ENCODE results near the gene IPO4.

DNA sequence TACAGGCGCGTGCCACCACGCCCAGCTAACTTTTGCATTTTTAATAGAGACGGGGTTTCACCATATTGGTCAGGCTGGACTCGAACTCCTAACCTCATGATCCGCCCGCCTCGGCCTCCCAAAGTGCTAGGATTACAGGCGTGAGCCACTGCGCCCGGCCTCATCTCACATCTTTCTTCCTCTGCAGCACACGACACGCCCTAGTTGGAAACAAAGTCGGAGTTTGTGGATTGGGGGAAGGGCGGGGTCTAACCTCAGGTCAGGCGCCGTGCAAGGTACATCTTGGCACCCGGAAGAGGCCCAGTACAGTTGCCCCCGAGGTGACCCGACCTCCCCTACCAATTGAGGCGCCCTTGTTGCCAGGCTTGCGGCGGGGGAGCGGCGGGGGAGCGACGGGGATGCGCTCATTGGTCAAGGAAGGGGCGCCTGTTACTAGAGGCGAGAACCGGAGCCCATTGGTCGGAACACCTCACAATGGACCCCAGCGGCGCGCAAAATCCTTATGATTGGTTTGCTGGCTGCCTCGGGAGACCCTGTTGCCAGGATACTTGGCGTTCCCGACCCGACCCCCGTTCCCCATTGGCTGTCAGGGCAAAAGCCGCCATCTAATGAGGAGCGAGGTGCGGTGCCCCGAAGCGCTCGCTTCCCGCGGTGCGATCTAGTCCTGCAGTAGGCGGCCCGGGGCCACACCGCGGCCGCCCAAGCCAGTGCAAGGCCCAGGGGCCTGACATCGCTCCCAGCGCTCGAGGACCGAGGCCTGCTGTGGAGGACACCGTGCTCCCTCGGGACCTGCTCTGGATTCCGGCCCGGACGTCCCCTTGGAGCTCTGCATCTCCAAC, 17.0 kb downstream of the IPO4 start, which contains the start of gene REC8:
- TF ChIP-seq, protein P1, sequence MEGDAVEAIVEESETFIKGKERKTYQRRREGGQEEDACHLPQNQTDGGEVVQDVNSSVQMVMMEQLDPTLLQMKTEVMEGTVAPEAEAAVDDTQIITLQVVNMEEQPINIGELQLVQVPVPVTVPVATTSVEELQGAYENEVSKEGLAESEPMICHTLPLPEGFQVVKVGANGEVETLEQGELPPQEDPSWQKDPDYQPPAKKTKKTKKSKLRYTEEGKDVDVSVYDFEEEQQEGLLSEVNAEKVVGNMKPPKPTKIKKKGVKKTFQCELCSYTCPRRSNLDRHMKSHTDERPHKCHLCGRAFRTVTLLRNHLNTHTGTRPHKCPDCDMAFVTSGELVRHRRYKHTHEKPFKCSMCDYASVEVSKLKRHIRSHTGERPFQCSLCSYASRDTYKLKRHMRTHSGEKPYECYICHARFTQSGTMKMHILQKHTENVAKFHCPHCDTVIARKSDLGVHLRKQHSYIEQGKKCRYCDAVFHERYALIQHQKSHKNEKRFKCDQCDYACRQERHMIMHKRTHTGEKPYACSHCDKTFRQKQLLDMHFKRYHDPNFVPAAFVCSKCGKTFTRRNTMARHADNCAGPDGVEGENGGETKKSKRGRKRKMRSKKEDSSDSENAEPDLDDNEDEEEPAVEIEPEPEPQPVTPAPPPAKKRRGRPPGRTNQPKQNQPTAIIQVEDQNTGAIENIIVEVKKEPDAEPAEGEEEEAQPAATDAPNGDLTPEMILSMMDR (conservative IDR thresholded peaks at IDR 0.05; ENCODE audit: low read depth in 2 of 2), result no peak
- TF ChIP-seq, protein P2, sequence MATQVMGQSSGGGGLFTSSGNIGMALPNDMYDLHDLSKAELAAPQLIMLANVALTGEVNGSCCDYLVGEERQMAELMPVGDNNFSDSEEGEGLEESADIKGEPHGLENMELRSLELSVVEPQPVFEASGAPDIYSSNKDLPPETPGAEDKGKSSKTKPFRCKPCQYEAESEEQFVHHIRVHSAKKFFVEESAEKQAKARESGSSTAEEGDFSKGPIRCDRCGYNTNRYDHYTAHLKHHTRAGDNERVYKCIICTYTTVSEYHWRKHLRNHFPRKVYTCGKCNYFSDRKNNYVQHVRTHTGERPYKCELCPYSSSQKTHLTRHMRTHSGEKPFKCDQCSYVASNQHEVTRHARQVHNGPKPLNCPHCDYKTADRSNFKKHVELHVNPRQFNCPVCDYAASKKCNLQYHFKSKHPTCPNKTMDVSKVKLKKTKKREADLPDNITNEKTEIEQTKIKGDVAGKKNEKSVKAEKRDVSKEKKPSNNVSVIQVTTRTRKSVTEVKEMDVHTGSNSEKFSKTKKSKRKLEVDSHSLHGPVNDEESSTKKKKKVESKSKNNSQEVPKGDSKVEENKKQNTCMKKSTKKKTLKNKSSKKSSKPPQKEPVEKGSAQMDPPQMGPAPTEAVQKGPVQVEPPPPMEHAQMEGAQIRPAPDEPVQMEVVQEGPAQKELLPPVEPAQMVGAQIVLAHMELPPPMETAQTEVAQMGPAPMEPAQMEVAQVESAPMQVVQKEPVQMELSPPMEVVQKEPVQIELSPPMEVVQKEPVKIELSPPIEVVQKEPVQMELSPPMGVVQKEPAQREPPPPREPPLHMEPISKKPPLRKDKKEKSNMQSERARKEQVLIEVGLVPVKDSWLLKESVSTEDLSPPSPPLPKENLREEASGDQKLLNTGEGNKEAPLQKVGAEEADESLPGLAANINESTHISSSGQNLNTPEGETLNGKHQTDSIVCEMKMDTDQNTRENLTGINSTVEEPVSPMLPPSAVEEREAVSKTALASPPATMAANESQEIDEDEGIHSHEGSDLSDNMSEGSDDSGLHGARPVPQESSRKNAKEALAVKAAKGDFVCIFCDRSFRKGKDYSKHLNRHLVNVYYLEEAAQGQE (IDR thresholded peaks at IDR 0.05; ENCODE audit: unreplicated experiment), result no peak
- TF ChIP-seq ZNF114 (CRISPR knock-in tag; IDR thresholded peaks at IDR 0.05) (no peak), EZH2phosphoT487 (IDR thresholded peaks at IDR 0.05; ENCODE audit: unreplicated experiment) (no peak), EZH2 (IDR thresholded peaks at IDR 0.05; ENCODE audit: low read depth, unreplicated experiment) (no peak), POLR2AphosphoS5 (IDR thresholded peaks at IDR 0.05; ENCODE audit: low read depth) (peak; percentile 49; the same call in 1 of the 2 replicates), CREB1 (CRISPR knock-in tag; IDR thresholded peaks at IDR 0.05; ENCODE audit: low read depth) (no peak), ZNF331 (CRISPR knock-in tag; IDR thresholded peaks at IDR 0.05; ENCODE audit: low read depth) (no peak), NANOG (IDR thresholded peaks at IDR 0.05; ENCODE audit: borderline replicate concordance) (no peak), JUNB (IDR thresholded peaks at IDR 0.05; ENCODE audit: unreplicated experiment) (no peak), STAT1 (IDR thresholded peaks at IDR 0.05; ENCODE audit: unreplicated experiment) (no peak)
- TF ChIP-seq, protein P3, sequence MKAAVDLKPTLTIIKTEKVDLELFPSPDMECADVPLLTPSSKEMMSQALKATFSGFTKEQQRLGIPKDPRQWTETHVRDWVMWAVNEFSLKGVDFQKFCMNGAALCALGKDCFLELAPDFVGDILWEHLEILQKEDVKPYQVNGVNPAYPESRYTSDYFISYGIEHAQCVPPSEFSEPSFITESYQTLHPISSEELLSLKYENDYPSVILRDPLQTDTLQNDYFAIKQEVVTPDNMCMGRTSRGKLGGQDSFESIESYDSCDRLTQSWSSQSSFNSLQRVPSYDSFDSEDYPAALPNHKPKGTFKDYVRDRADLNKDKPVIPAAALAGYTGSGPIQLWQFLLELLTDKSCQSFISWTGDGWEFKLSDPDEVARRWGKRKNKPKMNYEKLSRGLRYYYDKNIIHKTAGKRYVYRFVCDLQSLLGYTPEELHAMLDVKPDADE (IDR thresholded peaks at IDR 0.05), result peak; percentile 10; the same call in 1 of the 2 replicates
- TF ChIP-seq, protein P4, sequence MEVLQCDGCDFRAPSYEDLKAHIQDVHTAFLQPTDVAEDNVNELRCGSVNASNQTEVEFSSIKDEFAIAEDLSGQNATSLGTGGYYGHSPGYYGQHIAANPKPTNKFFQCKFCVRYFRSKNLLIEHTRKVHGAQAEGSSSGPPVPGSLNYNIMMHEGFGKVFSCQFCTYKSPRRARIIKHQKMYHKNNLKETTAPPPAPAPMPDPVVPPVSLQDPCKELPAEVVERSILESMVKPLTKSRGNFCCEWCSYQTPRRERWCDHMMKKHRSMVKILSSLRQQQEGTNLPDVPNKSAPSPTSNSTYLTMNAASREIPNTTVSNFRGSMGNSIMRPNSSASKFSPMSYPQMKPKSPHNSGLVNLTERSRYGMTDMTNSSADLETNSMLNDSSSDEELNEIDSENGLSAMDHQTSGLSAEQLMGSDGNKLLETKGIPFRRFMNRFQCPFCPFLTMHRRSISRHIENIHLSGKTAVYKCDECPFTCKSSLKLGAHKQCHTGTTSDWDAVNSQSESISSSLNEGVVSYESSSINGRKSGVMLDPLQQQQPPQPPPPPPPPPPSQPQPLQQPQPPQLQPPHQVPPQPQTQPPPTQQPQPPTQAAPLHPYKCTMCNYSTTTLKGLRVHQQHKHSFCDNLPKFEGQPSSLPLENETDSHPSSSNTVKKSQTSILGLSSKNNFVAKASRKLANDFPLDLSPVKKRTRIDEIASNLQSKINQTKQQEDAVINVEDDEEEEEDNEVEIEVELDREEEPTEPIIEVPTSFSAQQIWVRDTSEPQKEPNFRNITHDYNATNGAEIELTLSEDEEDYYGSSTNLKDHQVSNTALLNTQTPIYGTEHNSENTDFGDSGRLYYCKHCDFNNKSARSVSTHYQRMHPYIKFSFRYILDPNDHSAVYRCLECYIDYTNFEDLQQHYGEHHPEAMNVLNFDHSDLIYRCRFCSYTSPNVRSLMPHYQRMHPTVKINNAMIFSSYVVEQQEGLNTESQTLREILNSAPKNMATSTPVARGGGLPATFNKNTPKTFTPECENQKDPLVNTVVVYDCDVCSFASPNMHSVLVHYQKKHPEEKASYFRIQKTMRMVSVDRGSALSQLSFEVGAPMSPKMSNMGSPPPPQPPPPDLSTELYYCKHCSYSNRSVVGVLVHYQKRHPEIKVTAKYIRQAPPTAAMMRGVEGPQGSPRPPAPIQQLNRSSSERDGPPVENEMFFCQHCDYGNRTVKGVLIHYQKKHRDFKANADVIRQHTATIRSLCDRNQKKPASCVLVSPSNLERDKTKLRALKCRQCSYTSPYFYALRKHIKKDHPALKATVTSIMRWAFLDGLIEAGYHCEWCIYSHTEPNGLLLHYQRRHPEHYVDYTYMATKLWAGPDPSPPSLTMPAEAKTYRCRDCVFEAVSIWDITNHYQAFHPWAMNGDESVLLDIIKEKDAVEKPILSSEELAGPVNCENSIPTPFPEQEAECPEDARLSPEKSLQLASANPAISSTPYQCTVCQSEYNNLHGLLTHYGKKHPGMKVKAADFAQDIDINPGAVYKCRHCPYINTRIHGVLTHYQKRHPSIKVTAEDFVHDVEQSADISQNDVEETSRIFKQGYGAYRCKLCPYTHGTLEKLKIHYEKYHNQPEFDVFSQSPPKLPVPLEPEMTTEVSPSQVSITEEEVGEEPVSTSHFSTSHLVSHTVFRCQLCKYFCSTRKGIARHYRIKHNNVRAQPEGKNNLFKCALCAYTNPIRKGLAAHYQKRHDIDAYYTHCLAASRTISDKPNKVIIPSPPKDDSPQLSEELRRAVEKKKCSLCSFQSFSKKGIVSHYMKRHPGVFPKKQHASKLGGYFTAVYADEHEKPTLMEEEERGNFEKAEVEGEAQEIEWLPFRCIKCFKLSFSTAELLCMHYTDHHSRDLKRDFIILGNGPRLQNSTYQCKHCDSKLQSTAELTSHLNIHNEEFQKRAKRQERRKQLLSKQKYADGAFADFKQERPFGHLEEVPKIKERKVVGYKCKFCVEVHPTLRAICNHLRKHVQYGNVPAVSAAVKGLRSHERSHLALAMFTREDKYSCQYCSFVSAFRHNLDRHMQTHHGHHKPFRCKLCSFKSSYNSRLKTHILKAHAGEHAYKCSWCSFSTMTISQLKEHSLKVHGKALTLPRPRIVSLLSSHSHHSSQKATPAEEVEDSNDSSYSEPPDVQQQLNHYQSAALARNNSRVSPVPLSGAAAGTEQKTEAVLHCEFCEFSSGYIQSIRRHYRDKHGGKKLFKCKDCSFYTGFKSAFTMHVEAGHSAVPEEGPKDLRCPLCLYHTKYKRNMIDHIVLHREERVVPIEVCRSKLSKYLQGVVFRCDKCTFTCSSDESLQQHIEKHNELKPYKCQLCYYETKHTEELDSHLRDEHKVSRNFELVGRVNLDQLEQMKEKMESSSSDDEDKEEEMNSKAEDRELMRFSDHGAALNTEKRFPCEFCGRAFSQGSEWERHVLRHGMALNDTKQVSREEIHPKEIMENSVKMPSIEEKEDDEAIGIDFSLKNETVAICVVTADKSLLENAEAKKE (CRISPR knock-in tag; IDR thresholded peaks at IDR 0.05), result no peak
